Transverse colon (tissue), 4 donors: ENCODE results near the gene VMP1. TPM values are rescaled to one million over a fixed set of nuclear protein-coding genes. Genes with fewer than 3 reads are reported as not detected.

Experiments
- DNase-seq: peaks from one replicate; pipeline ENCODE4 v3.0.0-alpha.2; 2019
- H3K27ac ChIP-seq, 4 donors: fragments of 200-600 bp; sonication (generic); 2 replicates each; pipeline ENCODE4 v1.5.1; 2016 to 2018; ENCODE audit warnings: inconsistent platforms in 4 of 4
- H3K27me3 ChIP-seq: fragments of 200-600 bp; sonication (generic); 2 replicates; pipeline ENCODE4 v1.5.1; 2017; ENCODE audit warnings: inconsistent platforms
- H3K36me3 ChIP-seq, 4 donors: fragments of 200-600 bp; sonication (generic); 2 replicates each; pipeline ENCODE4 v1.5.1; 2017 to 2019; ENCODE audit warnings: inconsistent platforms in 4 of 4
- H3K4me1 ChIP-seq, 4 donors: fragments of 200-600 bp; sonication (generic); 2 replicates each; pipeline ENCODE4 v1.5.1; 2017 to 2020; ENCODE audit warnings: inconsistent platforms in 4 of 4
- H3K4me3 ChIP-seq, 4 donors: fragments of 200-600 bp; sonication (generic); 1 replicate in 1 of 4; 2 replicates in 3 of 4; pipeline versions ENCODE4 v1.5.1 to v1.6.1; 2017 to 2019; ENCODE audit warnings: inconsistent platforms in 4 of 4
- H3K9me3 ChIP-seq, 2 donors: fragments of 200-600 bp; sonication (generic); 2 replicates each; pipeline ENCODE4 v1.5.1; 2017 to 2019; ENCODE audit warnings: inconsistent platforms in 2 of 2
- CTCF ChIP-seq, 5 experiments: fragments of 200-600 bp in 3 of 5; fragments of 450-650 bp in 2 of 5; sonication (generic) in 3 of 5; IDR thresholded peaks; 1 replicate in 2 of 5; 2 replicates in 3 of 5; pipeline ENCODE4 v1.5.1; 2016 to 2017; ENCODE audit warnings: antibody characterized with exemption in 5 of 5, inconsistent platforms in 3 of 5, mild to moderate bottlenecking in 2 of 5, moderate library complexity in 1 of 5
- EP300 ChIP-seq: sonication (generic); formaldehyde crosslinking; IDR thresholded peaks from one replicate; pipeline ENCODE4 v1.6.1; 2017; ENCODE audit warnings: antibody characterized with exemption, low read depth
- POLR2A ChIP-seq: fragments of 450-650 bp; IDR thresholded peaks from one replicate; pipeline ENCODE4 v1.6.1; 2016; ENCODE audit warnings: antibody characterized with exemption, mild to moderate bottlenecking, moderate library complexity
- POLR2AphosphoS5 ChIP-seq, 3 donors: sonication (generic); formaldehyde crosslinking; IDR thresholded peaks; one replicate each; pipeline ENCODE4 v1.6.1; 2016; ENCODE audit warnings: antibody characterized with exemption in 3 of 3
- WGBS, 2 donors: methylation state at CpG; one replicate each; pipeline ENCODE4 v1.1.5; 2018; ENCODE audit warnings: low coverage in 1 of 2; 5-methylcytosine and 5-hydroxymethylcytosine counted together
- in situ Hi-C, 4 donors: fragments of 200-750 bp; cut with MboI; loops; one replicate each; pipeline versions ENCODE4 v1.15.0 to v1.15.1; 2017; ENCODE audit warnings: low sequenced_read_pairs in 3 of 4, low pct_ligation_motif_present in 1 of 4, low pct_unique_long_range_greater_than_20kb in 1 of 4
- intact Hi-C: fragments of 100-400 bp; cut with DNase I; formaldehyde crosslinking; loops from one replicate; pipeline ENCODE4 v1.15.1; 2023; ENCODE audit warnings: low total_unique reads
- total RNA-seq, 4 donors: library from RNA; depleted of rRNA; stranded (reverse); fragments of >200 nt; gene quantifications; one replicate each; pipeline ENCODE4 v1.1.0, GENCODE V29; 2016

VMP1 gene
- total RNA-seq, 4 donors from 2014 or later = 136 to 547 (median 339) TPM

DNA sequence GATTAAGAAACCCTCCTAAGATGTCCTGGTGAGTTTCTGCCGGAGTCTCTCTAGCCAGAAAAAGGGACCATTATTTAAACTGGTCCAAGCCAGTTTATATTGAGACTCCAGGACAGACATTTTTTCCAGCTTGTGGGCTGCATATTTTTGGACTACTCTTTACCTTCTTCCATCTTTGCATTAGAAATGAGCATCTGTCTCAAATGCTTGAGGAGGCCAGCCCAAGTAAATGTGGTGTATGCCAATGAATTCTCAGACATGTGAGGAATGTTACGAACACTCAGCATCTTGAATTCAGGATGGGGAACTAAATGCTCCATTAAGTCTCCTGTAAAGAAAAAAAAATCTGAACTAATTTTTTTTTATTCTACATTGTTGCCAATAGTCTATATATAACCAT is 166.9 kb downstream of the VMP1 start:
- peaks cover 0 to 38% (median 12%) of the 10 kb centered on the region in 4 donors for H3K36me3 ChIP-seq

DNA sequence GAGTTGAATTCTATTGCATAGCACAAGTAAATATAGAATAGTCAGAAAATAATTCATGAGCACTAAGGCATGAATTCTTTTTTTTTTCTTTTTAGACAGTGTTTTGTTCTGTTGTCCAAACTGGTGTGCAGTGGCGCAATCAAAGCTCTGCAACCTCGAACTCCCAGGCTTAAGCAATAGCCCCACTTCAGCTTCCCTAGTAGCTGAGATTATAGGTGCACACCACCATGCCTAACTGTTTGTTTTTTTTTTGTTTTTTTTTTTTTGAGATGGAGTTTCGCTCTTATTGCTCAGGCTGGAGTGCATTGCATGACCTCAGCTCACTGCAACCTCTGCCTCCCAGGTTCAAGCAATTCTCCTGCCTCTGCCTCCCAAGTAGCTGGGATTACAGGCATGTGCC is 168.7 kb downstream of the VMP1 start:
- in situ Hi-C loops = no loop called here
- H3K36me3 ChIP-seq = peaks cover 0 to 51% (median 12%) of the 10 kb centered on the region in 4 donors
- H3K9me3 ChIP-seq = no peaks in the 10 kb centered on the region
- DNase-seq = no peak
- intact Hi-C loops = no loop called here
- no peaks in the 10 kb centered on the region for H3K4me1 ChIP-seq
- H3K4me3 ChIP-seq = no peak overlapping the region
- no peaks in the 10 kb centered on the region for H3K27me3 ChIP-seq
- TF ChIP-seq POLR2A (no peak), CTCF (IDR thresholded peaks at IDR 0.05) (no peak), POLR2AphosphoS5 (IDR thresholded peaks at IDR 0.05) (no peak), EP300 (no peak)
- WGBS, 2 donors = 89 to 95% methylated on average over 3 of the region's 3 CpGs
- no peak overlapping the region for H3K27ac ChIP-seq

More for the DNA sequence above, 166.9 kb downstream of the VMP1 start:
- TF ChIP-seq CTCF (IDR thresholded peaks at IDR 0.05) (no peak), EP300 (no peak), POLR2A (no peak), POLR2AphosphoS5 (IDR thresholded peaks at IDR 0.05) (no peak)
- in situ Hi-C loops = no loop called here
- no peak for DNase-seq
- Histone ChIP-seq H3K27ac (no peak overlapping the region), H3K9me3 (no peaks in the 10 kb centered on the region), H3K4me3 (no peak overlapping the region), H3K4me1 (no peaks in the 10 kb centered on the region), H3K27me3 (no peaks in the 10 kb centered on the region)
- intact Hi-C loops = no loop called here
- 97 to 100% methylated on average over 2 of the region's 2 CpGs for WGBS, 2 donors

DNA sequence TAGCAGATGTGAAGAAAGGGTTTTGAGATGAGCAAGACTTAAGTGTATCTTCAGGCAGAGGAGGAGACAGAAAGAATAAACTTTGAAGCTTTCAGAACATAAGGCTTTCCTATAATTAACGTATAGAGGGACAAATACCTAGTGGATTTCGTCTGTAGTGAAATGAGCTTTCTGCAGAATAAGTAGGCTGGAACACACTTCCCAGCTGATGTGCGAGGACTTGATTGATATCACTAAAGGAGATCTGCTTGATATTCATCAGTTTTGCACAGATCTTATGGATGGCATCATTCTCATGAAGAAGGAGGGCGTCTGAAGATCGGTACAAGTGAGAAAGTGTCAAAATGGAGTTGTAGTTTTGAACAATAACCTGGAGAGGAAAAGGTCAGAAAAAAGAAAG is 170.5 kb downstream of the VMP1 start:
- H3K27me3 ChIP-seq = no peaks in the 10 kb centered on the region
- intact Hi-C loops (no loop called here), in situ Hi-C loops (no loop called here)
- no peaks in the 10 kb centered on the region for H3K9me3 ChIP-seq
- H3K4me1 ChIP-seq = no peaks in the 10 kb centered on the region
- no peak overlapping the region for H3K27ac ChIP-seq
- TF ChIP-seq POLR2AphosphoS5 (IDR thresholded peaks at IDR 0.05) = no peak
- no peak for TF ChIP-seq POLR2A
- no peak for TF ChIP-seq CTCF (IDR thresholded peaks at IDR 0.05)
- TF ChIP-seq EP300 = no peak
- 94 to 97% methylated on average over 5 of the region's 5 CpGs for WGBS, 2 donors
- no peak for DNase-seq
- peaks cover 0 to 57% (median 12%) of the 10 kb centered on the region in 4 donors for H3K36me3 ChIP-seq
- no peak overlapping the region for H3K4me3 ChIP-seq

- Histone ChIP-seq H3K9me3 (no peaks in the 10 kb centered on the region), H3K4me1 (no peaks in the 10 kb centered on the region), H3K27me3 (no peaks in the 10 kb centered on the region), H3K36me3 (peaks cover 0 to 61% (median 13%) of the 10 kb centered on the region in 4 donors), H3K4me3 (no peak overlapping the region), H3K27ac (no peak overlapping the region)
- intact Hi-C loops (no loop called here), in situ Hi-C loops (no loop called here)
- TF ChIP-seq CTCF (IDR thresholded peaks at IDR 0.05) (no peak), EP300 (no peak), POLR2A (no peak), POLR2AphosphoS5 (IDR thresholded peaks at IDR 0.05) (no peak)
- DNase-seq = no peak
- WGBS, 2 donors = 88 to 100% methylated on average over 1 to 3 of the region's 3 CpGs
These were observed 171.2 kb downstream of the VMP1 start for GRCh38 chr17:59878624-59879023.
